KMS-11 (cell line): Measurements from ENCODE around the gene ARMCX1.
"Not testable (repeated sequence)": the region's sequence is repeated elsewhere in the genome, so short reads cannot be mapped to it uniquely, and the experiment has no call there.

Experiments
- H2AFZ ChIP-seq: fragments of 200-600 bp; sonication (generic); 2 replicates; pipeline ENCODE4 v1.6.1; 2016; ENCODE audit warnings: antibody characterized with exemption, mixed run types, low read depth
- H3K27ac ChIP-seq: fragments of 200-600 bp; sonication (generic); 2 replicates; pipeline ENCODE4 v1.6.1; 2016; ENCODE audit warnings: mild to moderate bottlenecking, mixed run types
- H3K27me3 ChIP-seq: fragments of 200-600 bp; sonication (generic); 2 replicates; pipeline ENCODE4 v1.6.1; 2017; ENCODE audit warnings: mild to moderate bottlenecking, low read depth, mixed run types, moderate library complexity; ENCODE audit not compliant: insufficient read depth
- H3K36me3 ChIP-seq: fragments of 200-600 bp; sonication (generic); 2 replicates; pipeline ENCODE4 v1.6.1; 2017; ENCODE audit warnings: mild to moderate bottlenecking, mixed run types; ENCODE audit not compliant: insufficient read depth
- H3K4me1 ChIP-seq: fragments of 200-600 bp; sonication (generic); 2 replicates; pipeline ENCODE4 v1.6.1; 2016; ENCODE audit warnings: mild to moderate bottlenecking, low read depth, mixed run types; ENCODE audit not compliant: poor library complexity, severe bottlenecking
- H3K4me2 ChIP-seq: fragments of 200-600 bp; sonication (generic); 2 replicates; pipeline ENCODE4 v1.7.0; 2016; ENCODE audit warnings: mild to moderate bottlenecking, mixed run types
- H3K4me3 ChIP-seq: fragments of 200-600 bp; sonication (generic); IDR thresholded peaks from 2 replicates; pipeline ENCODE4 v1.6.1; 2017; ENCODE audit warnings: low read depth, low read length, mixed read lengths; ENCODE audit not compliant: insufficient read depth
- H3K79me2 ChIP-seq: fragments of 200-600 bp; sonication (generic); 2 replicates; pipeline ENCODE4 v1.6.1; 2016; ENCODE audit warnings: low read depth, mixed run types; ENCODE audit not compliant: insufficient read depth
- H3K9ac ChIP-seq: fragments of 200-600 bp; sonication (generic); 2 replicates; pipeline ENCODE4 v1.6.1; 2016; ENCODE audit warnings: mild to moderate bottlenecking, mixed run types
- H4K20me1 ChIP-seq: fragments of 200-600 bp; sonication (generic); 2 replicates; pipeline ENCODE4 v1.6.1; 2016; ENCODE audit warnings: mild to moderate bottlenecking, mixed run types; ENCODE audit not compliant: insufficient read depth
- TF ChIP-seq, protein P1 (sequence below): fragments of 200-600 bp; sonication (generic); conservative IDR thresholded peaks from 2 replicates; pipeline ENCODE4 v1.6.1; 2017; ENCODE audit warnings: low read depth, mild to moderate bottlenecking, antibody characterized with exemption, low read length, moderate library complexity, mixed read lengths

Gene ARMCX1

DNA sequence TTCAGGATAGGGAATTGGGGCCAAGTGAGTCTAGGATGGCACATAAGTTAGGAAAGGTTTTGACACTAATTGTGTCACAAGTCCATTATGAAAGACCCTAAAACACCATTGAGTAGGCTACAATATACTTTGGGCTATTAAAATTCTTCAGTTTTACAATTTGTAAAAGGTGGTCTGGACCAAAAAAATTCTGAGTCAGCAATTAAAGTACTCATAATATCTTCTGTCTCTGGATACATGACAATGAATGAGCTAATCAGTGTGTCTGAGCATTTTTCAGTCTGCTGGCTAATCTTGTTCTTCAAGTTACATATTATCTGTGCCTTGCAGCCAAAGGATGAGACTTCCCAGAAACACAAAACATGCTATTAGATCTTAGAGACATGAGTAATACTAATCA is 14.3 kb downstream of the ARMCX1 start:
- H3K4me3 ChIP-seq = no peak overlapping the region
- H3K27me3 ChIP-seq = no peaks in the 10 kb centered on the region
- TF ChIP-seq, protein P1, sequence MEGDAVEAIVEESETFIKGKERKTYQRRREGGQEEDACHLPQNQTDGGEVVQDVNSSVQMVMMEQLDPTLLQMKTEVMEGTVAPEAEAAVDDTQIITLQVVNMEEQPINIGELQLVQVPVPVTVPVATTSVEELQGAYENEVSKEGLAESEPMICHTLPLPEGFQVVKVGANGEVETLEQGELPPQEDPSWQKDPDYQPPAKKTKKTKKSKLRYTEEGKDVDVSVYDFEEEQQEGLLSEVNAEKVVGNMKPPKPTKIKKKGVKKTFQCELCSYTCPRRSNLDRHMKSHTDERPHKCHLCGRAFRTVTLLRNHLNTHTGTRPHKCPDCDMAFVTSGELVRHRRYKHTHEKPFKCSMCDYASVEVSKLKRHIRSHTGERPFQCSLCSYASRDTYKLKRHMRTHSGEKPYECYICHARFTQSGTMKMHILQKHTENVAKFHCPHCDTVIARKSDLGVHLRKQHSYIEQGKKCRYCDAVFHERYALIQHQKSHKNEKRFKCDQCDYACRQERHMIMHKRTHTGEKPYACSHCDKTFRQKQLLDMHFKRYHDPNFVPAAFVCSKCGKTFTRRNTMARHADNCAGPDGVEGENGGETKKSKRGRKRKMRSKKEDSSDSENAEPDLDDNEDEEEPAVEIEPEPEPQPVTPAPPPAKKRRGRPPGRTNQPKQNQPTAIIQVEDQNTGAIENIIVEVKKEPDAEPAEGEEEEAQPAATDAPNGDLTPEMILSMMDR = no peak
- H3K36me3 ChIP-seq = no peaks in the 10 kb centered on the region
- no peaks in the 10 kb centered on the region for H3K79me2 ChIP-seq
- H2AFZ ChIP-seq = no peak overlapping the region
- no peak overlapping the region for H3K4me2 ChIP-seq
- H3K4me1 ChIP-seq = no peaks in the 10 kb centered on the region
- no peak overlapping the region for H3K27ac ChIP-seq
- no peaks in the 10 kb centered on the region for H4K20me1 ChIP-seq
- H3K9ac ChIP-seq = no peak overlapping the region

DNA sequence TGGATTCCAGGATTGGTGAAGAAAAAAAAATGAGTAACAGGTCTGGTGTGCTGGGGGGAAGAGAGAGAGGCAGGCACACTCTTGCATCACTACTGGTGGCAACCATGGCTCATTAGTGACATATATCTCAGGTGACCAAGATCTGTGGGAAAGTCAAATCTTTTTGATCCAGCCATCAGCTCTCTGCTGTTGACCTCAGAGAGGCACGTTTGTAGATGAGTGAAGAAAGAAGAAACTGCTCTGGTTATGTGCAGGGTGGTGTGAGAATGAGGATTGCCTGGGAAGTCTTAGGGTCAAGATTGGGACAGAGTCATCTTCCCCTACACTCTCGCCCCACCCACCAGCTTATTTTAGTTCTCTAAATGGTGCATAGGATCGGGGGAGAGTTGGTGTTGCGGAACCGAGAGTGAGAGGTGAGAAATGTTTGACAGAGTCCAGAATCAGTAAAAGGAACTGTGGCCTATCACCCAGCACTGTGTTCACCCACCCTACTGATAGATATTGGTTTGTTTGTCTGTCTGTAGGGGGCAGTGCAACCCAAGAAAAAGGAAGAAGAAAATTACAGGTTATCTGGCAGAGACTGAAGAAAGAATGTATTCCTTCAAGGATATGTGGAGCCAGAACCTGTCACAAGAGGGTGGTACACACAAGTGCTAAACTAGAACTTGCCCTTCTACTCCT is 45.5 kb downstream of the ARMCX1 start:
- Histone ChIP-seq H3K9ac (no peak overlapping the region), H2AFZ (peak overlapping the region; percentile 11; the same call in 1 of the 2 replicates), H3K79me2 (no peaks in the 10 kb centered on the region), H3K4me3 (no peak overlapping the region), H3K4me1 (no peaks in the 10 kb centered on the region), H3K27ac (no peak overlapping the region), H3K36me3 (no peaks in the 10 kb centered on the region), H3K27me3 (no peaks in the 10 kb centered on the region), H3K4me2 (no peak overlapping the region), H4K20me1 (no peaks in the 10 kb centered on the region)
- TF ChIP-seq, protein P1 = peak; percentile 75

DNA sequence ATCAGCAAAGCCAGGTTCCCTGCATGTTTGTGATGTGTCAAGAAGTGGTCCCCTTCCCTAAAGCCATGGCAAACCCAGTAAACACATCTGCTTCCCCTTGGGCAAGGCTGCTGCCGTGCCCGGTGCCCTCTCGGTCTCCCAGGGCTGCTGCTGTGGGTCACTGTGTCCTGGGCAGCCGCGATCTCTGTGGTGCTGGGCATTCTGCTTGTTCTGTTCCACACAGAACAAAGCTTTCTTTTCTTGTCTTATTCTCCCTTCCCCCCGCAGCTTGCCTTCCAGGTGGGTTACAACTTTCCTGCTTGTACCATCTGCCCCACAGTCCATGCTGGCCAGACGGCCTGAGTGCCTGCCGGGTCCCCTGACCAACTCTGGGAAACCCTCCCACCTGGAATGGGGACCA is 49.2 kb downstream of the ARMCX1 start:
- not testable (repeated sequence) for H3K9ac ChIP-seq, H3K79me2 ChIP-seq, H3K27me3 ChIP-seq, H3K4me3 ChIP-seq, H3K36me3 ChIP-seq, H4K20me1 ChIP-seq, H2AFZ ChIP-seq, H3K4me1 ChIP-seq, H3K27ac ChIP-seq, H3K4me2 ChIP-seq

DNA sequence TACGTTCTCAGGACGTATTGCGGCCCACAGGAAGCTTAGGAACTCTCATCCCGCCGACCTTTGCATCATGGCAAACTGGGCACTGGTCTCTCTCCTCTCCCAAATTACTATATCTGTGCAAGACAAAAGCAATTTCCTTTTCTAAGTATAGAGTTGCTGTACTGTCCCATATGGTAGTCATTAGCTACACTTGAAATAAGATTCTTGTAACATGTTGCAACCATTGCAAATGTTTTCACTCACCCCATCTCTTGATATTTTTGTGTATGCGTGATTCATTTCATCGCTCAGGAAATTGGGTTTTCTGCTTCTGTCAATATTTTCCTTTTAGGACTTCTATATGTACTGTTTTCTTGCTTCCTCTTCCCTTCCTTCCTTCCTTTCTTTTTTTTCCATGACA is 51.7 kb downstream of the ARMCX1 start:
- no peaks in the 10 kb centered on the region for H4K20me1 ChIP-seq
- H3K9ac ChIP-seq = no peak overlapping the region
- H3K27ac ChIP-seq = no peak overlapping the region
- H3K4me1 ChIP-seq = no peaks in the 10 kb centered on the region
- no peaks in the 10 kb centered on the region for H3K27me3 ChIP-seq
- no peak overlapping the region for H3K4me2 ChIP-seq
- H3K36me3 ChIP-seq = no peaks in the 10 kb centered on the region
- H2AFZ ChIP-seq = no peak overlapping the region
- TF ChIP-seq, protein P1 = no peak
- H3K79me2 ChIP-seq = no peaks in the 10 kb centered on the region
- no peak overlapping the region for H3K4me3 ChIP-seq
